ENCODE measurements around the gene GAK. TPM values are rescaled to one million over a fixed set of nuclear protein-coding genes. Genes with fewer than 3 reads are reported as not detected.

Gene GAK
- total and polyA plus RNA-seq, 2 donors from 2014 or later = 92.0 to 124 TPM

DNA sequence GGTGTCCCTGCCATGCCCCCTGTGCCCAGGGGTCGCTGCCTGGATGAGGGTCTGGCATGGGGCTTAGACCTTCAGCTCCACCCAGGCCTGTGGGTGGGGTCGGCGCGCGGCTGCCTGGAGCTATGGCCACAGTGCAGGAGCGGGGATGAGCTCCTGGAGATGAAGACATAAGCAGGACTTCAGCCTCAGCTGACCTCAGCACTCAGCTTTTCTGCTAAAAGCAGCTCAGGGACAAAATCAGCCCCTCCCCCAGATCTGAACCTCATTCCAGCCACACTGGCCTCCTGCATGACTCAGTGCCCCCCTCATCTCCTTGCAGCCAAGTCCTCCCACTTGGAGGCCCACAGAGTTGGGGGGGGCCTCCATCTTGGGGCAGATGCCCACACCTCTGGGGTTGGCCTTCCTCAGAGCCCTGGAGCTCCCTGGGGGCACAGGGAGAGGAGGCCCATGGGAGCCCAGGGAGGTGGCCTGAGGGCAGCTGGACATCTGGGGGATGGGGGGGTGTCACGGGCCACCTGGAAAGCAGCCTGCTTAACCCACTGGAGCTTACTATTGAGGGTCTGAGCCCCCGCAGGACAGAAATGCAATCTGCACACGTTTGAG, 86.8 kb downstream of the GAK start:
- Histone ChIP-seq H3K27ac (ENCODE audit: low read depth in 2 of 2, low read length in 2 of 2) (no peak overlapping the region), H3K36me3 (ENCODE audit: control insufficient read depth in 2 of 3, insufficient read depth in 3 of 3, low read length in 3 of 3) (no peaks in the 10 kb centered on the region), H3K27me3 (ENCODE audit: control insufficient read depth, insufficient read depth, low read length) (no peaks in the 10 kb centered on the region), H3K9me3 (ENCODE audit: control insufficient read depth in 2 of 3, insufficient read depth in 1 of 3, low read length in 3 of 3) (no peaks in the 10 kb centered on the region), H3K4me3 (ENCODE audit: low read length in 3 of 3) (no peak overlapping the region), H3K9ac (ENCODE audit: low read length in 3 of 3) (no peak overlapping the region), H3K4me1 (ENCODE audit: control insufficient read depth in 2 of 3, insufficient read depth in 2 of 3, low read depth in 1 of 3, low read length in 3 of 3) (no peaks in the 10 kb centered on the region)
- intact Hi-C loops (cut with DNase I) = no loop called here
- DNase-seq (peak in 2 of 5 donors; percentile 29 to 42), FAIRE-seq (no peak)
- TF ChIP-seq CTCF (IDR thresholded peaks at IDR 0.05; ENCODE audit: borderline replicate concordance, extremely low read depth, insufficient read depth) = no peak

DNA sequence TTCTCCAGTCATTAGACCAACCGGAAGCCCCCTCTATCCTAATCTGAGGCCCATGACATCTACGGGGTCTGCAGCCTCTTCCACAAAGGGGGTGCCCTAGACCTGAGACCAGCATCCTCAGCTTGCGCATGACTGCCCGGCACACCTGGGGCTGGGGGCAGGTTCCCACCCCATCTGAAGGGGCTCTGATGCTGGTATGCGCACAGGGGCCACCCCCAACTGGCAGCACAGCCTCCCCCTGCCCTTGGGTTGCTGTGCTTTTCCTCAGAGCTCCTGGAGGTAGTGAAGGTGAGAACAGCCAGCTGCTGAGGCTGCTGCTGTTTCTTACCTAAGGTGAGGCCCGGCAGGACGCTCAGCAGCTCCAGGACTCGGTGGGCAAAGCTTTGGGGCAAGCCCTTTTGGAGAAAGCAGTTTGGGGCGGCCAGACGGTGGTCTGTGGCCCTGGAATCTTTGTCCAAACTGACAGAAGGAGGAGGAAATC, 87.3 kb downstream of the GAK start:
- H3K36me3 ChIP-seq (ENCODE audit: control insufficient read depth in 2 of 3, insufficient read depth in 3 of 3, low read length in 3 of 3) = no peaks in the 10 kb centered on the region
- TF ChIP-seq CTCF (IDR thresholded peaks at IDR 0.05; ENCODE audit: borderline replicate concordance, extremely low read depth, insufficient read depth) = no peak
- H3K9me3 ChIP-seq (ENCODE audit: control insufficient read depth in 2 of 3, insufficient read depth in 1 of 3, low read length in 3 of 3) = no peaks in the 10 kb centered on the region
- H3K9ac ChIP-seq (ENCODE audit: low read length in 3 of 3) = no peak overlapping the region
- H3K4me3 ChIP-seq (ENCODE audit: low read length in 3 of 3) = no peak overlapping the region
- H3K27me3 ChIP-seq (ENCODE audit: control insufficient read depth, insufficient read depth, low read length) = no peaks in the 10 kb centered on the region
- DNase-seq (peak in 1 of 5 donors; percentile 39), FAIRE-seq (no peak)
- H3K4me1 ChIP-seq (ENCODE audit: control insufficient read depth in 2 of 3, insufficient read depth in 2 of 3, low read depth in 1 of 3, low read length in 3 of 3) = no peaks in the 10 kb centered on the region
- intact Hi-C loops (cut with DNase I) = no loop called here
- no peak overlapping the region for H3K27ac ChIP-seq (ENCODE audit: low read depth in 2 of 2, low read length in 2 of 2)

DNA sequence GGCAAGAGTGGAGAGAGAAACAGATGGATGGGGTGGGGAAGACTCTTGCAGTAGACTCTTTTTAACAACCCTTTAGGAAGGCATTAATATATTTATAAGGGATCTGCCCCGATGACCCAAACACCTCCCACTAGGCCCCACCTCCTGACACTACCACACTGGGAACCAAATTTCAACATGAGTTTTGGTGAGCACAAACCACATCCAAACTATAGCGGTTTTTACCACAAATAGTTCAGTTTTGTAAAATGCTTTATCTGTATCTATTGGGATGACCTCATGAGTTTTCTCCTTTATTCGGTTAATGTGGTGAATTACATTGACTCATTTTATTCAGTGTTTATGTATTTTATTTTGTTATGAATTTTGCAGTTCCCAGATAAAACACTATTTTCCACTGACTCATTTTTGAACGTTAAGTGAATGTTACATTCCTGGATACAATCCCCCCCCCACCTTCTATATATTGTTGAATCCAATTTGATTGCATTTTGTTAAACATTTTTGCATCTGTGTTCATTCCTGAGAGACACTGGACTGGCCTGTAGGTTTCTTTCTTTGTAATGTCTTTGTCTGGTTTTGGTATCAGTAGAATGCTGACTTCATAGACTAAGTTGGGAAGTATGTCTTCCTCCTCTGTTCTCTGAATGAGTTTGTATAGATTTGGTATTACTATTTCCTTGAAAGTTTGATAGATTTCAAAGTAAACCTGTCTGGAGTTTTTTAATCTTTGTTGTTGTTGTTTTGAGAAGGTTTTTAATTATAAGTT, 92.3 kb downstream of the GAK start:
- H3K9ac ChIP-seq (ENCODE audit: low read length in 3 of 3) = no peak overlapping the region
- H3K9me3 ChIP-seq (ENCODE audit: control insufficient read depth in 2 of 3, insufficient read depth in 1 of 3, low read length in 3 of 3) = peaks cover 0 to 11% (median 2%) of the 10 kb centered on the region in 3 donors
- no peaks in the 10 kb centered on the region for H3K36me3 ChIP-seq (ENCODE audit: control insufficient read depth in 2 of 3, insufficient read depth in 3 of 3, low read length in 3 of 3)
- no peak overlapping the region for H3K4me3 ChIP-seq (ENCODE audit: low read length in 3 of 3)
- no peak for TF ChIP-seq CTCF (IDR thresholded peaks at IDR 0.05; ENCODE audit: borderline replicate concordance, extremely low read depth, insufficient read depth)
- H3K4me1 ChIP-seq (ENCODE audit: control insufficient read depth in 2 of 3, insufficient read depth in 2 of 3, low read depth in 1 of 3, low read length in 3 of 3) = no peaks in the 10 kb centered on the region
- FAIRE-seq (no peak), DNase-seq (no peak)
- intact Hi-C loops (cut with DNase I) = no loop called here
- H3K27me3 ChIP-seq (ENCODE audit: control insufficient read depth, insufficient read depth, low read length) = no peaks in the 10 kb centered on the region
- no peak overlapping the region for H3K27ac ChIP-seq (ENCODE audit: low read depth in 2 of 2, low read length in 2 of 2)
